ENCODE data around the gene KDM1B.
"Not testable (repeated sequence)": the region's sequence is repeated elsewhere in the genome, so short reads cannot be mapped to it uniquely, and the experiment has no call there.

KDM1B gene

DNA sequence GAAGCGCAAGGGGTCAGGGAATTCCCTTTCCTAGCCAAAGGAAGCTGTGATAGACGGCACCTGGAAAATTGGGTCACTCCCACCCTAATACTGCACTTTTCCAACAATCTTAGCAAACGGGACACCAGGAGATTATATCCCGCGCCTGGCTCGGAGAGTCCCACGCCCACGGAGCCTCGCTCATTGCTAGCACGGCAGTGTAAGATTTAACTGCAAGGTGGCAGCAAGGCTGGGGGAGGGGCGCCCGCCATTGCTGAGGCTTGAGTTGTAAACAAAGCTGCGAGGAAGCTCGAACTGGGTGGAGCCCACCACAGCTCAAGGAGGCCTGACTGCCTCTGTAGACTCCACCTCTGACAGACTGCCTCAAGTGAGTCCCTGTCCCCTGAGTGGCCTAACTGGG lies 73.4 kb downstream of the KDM1B start:
- not testable (repeated sequence) for DNase-seq (ENCODE audit: low spot score)

DNA sequence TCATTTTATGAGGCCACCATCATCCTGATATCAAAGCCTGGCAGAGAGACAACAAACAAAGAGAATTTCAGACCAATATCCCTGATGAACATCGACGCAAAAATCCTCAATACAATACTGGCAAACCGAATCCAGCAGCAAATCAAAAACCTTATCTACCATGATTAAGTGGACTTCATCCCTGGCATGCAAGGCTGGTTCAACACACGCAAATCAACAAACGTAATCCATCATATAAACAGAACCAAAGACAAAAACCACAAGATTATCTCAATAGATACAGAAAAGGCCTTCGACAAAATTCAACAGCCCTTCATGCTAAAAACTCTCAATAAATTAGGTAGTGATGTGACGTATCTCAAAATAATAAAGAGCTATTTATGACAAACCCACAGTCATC lies 76.6 kb downstream of the KDM1B start:
- not testable (repeated sequence) for DNase-seq (ENCODE audit: low spot score)

DNA sequence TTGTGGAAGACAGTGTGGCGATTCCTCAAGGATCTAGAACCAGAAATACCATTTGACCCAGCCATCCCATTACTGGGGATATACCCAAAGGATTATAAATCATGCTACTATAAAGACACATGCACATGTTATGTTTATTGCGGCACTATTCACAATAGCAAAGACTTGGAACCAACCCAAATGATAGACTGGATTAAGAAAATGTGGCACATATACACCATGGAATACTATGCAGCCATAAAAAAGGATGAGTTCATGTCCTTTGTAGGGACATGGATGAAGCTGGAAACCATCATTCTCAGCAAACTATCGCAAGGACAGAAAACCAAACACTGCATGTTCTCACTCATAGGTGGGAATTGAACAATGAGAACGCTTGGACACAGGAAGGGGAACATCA lies 78.5 kb downstream of the KDM1B start:
- DNase-seq (ENCODE audit: low spot score) = not testable (repeated sequence)

DNA sequence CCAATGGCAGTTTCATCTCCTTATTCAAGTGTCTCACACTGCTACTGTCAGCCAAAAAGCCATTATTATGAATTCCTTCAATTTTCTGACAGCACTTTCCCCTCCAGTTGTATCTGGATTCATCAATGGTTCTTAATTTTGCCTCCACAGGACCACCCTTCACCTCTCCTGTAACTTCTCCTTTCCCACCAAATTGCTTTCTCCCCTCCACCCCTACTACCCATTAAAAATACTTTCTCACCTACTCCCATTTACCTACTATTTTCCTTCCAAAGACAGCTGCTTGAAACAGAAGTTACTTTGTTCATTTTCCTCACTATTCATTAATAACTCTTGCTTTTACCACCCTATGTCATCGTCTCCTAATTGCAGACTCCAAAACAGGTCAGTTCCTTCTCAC lies 79.3 kb downstream of the KDM1B start:
- no peak for DNase-seq (ENCODE audit: low spot score)

DNA sequence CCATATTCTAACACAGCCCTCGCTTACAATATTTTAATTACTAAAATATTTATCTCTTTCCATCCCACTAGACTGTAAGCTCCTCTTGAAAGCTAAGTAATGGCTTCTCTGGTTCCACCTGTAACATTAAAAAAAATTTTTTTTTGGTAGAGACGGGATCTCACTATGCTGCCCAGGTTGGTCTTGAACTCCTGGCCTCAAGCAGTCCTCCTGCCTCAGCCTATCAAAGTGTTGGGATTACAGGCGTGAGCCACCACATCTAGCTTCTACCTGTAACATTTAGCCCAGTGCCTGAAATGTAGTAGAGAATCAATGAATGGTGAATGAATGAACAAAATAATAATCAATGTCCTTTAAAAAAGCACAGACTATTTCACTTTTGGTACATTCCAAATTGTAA lies 80.3 kb downstream of the KDM1B start:
- no peak for DNase-seq (ENCODE audit: low spot score)

DNA sequence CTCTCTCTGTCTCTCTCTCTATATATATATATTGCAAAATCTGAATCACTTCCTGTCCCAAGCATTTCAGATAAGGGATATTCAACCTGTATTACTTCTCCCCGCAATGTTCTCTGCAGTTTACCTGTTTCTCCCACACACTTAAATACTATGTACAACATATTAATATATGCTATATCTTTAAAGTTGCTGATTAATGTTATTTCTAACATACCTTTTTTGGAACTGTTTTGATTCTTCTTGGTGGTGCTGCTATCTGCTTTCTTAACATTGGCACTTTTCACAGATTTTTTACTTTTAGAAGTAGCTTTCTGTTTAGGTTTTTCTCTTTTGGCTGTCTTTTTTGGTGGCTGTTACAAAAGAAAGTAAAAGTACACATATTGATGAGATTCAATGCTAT lies 81.9 kb downstream of the KDM1B start:
- DNase-seq (ENCODE audit: low spot score) = no peak

DNA sequence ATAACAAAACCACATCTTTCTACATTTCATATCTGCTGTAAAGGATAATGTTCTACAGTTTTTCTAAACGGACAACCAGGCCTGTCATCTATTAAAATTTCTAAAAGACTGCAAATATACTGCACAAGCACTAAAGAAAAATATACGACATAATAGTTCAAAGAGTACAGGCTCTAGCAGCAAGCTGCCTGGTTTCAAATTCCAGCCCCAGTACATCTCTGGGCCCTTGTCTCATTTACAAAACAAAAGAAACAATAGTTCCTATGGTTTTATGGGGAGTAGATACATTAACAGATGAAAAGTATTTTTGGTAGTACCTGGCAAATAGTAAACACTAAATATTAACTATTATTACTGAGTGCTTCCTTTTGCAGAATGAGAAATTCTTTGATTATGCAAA lies 85.0 kb downstream of the KDM1B start:
- DNase-seq (ENCODE audit: low spot score) = no peak

DNA sequence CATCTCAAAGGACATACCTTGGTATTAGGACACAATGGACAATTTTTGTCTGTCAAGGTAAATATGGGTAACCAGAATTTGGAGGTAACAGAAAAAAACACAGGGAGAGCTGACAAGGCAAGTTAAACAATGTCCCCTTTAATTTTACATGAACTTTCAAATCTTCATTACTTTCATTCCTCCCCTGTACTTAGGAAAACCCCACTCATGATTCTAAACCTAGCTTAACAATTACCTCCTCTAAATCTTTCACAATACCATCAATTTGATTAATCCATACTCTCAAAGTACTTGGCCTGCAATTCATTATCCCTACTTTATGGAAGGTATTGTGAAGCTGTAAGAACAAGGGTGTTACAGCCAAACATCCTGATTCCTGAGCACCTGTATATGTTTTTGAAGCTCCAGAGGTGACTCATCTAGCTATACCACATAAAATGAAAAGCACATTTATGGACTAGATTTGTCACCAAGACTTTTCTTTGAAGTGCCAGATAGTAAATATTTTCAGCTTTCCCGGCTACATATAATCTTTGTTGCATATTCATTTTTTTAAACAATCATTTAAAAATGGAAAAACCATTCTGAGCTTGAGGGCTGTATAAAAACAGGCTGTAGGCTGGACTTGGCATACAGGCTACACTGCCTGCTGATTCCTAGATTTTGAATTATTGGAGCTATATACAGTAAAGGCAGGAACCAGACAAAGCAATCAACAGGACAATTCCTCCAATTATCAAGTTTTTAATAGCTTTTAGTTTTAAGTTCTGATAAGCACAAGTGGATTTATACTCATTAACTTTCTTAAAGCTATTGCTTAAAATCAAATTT lies 86.2 kb downstream of the KDM1B start:
- DNase-seq (ENCODE audit: low spot score) = no peak

DNA sequence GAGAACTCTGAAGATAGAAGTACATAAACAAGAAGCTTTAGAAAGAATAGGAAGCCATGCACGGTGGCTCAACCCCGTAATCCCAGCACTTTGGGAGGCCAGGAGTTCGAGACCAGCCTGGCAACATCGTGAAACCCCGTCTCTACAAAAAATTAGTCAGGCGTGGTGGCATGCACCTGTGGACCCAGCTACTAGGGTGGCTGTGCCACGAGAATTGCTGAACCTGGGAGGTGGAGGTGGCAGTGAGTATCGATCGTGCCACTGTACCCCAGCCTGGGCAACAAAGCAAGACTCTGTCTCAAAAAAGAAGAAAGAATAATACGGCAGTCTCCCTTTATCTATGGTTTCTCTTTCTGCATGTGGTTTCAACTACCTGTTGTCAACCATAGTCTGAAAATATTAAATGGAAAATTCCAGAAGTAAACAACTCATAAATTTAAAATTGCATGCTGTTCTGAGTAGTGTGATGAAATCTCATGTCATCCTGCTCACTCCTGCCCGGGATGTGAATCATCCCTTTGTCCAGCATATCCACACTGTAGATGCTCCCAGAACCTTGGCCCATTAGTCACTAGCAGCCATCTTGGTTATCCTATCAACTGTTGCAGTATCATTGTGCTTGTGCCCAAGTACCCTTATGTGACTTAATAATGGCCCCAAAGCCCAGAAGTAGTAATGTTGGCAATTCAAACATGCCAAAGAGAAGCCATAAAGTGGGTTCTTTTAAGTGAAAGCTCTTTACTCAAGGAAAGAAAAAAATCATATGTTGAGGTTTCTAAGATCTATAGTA lies 87.0 kb downstream of the KDM1B start:
- no peak for DNase-seq (ENCODE audit: low spot score)

DNA sequence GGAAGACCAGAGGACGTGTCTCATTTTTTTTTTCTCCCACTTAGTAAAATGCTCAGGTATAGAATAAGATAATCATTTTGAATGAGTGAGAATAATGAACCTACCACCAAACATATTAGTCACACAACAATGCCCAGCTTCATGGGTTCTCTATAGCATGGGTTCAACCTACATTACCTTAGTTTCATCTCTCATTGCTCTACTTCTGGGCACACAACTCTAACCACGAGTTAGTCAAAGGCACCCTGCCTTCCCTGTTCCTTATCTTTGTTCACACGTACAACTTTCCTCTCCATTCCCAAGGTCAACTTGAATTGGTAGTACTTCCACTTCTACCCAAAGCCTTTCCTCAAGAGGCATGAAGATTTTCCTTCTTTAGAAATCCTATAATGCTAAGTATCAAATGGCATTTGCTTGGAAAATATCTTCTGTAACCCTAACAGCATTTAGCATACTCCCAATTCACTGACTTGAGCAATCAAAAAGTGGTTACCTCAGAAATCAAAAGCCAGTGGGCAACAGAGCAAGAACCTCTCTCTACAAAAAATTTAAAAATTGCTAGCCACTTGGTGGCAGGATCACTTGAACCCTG lies 88.2 kb downstream of the KDM1B start:
- DNase-seq (ENCODE audit: low spot score) = no peak

DNA sequence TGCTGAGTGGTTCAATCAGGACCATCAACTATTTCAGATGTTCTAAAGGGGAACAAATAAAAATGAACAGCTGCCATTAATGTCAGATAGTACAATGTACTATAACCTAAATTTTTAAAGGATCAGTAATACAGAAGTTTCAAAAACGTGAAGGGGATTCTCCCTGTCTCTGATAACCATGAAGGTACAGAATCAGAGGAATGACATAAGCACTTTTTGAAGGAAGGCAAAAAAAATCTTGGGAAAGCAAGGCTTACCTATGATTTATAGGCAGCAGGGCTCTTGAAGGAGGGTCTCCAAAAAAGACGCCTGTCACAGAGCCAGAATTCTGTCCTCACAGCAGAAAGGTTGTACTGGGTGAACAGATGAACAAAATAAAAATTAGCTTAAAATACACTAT lies 89.0 kb downstream of the KDM1B start:
- no peak for DNase-seq (ENCODE audit: low spot score)

DNA sequence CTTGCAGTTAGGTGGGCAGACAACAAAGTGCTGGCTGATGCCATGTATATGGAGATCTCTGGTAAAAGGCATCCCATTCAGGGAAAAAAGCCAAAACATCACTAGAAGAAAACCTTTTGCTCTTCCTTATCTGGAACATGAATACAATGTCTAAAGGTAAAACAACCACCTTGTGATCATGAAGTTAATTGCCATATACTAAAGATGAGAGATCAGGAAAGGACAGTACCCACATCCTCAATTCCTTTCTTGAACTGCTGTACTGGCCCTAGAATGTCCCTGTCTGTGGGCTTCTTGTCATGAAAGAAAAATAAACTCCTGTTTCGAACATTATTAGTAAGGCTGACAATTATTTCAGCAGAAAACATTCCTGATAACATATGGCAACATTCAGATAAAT lies 89.9 kb downstream of the KDM1B start:
- no peak for DNase-seq (ENCODE audit: low spot score)

DNA sequence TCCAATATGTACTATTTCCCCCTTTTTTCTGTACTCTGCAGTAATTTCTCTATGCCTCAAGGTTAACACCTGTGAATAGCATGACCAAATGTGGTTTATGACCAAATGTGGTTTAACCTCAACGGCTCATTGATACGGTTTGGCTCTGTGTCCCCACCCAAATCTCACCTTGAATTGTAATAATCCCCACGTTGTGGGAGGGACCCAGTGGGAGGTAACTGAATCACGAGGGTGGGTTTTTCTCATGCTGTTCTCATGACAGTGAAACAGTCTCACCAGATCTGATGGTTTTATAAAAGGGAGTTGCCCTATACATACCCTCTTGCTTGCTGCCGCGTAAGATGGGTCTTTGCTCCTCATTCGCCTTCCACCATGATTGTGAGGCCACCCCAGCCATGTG lies 90.4 kb downstream of the KDM1B start:
- no peak for DNase-seq (ENCODE audit: low spot score)

DNA sequence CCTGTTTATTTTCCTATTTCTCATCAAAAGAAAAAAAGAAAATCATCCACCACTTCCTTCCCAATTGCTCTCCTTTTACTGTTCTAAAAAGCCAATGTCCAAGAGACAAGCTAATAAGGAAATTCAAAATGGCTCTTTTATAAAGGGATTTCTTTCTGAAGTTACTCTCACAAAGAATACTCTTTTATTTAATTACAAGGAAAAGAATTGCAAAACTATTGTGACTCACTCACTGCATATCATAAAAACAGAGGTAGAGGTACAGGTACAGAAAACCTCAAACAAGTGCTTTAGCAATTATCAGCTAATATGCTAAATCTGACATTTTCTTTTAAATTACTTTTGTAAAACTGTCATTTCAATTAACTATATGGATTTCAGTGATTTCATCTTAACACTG lies 91.0 kb downstream of the KDM1B start:
- DNase-seq (ENCODE audit: low spot score) = no peak

DNA sequence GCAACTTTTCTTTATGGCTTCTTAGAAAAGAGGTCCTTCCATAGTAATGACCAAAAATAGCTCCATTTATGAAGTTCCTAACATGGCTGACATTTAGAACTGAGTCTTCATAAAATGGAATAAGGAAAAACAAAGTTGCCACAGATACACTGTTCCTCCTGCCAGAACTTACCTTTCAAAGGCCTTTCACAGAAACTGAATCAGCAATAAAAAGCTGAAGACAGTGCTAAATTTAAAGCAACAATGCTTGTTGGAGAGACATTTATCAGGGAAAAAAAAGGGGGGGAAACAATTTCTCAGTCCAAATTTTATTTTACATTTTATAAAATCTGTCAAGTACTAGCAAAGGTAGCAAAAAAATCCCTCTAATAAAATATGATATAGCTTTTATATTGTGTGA lies 91.8 kb downstream of the KDM1B start:
- no peak for DNase-seq (ENCODE audit: low spot score)

DNA sequence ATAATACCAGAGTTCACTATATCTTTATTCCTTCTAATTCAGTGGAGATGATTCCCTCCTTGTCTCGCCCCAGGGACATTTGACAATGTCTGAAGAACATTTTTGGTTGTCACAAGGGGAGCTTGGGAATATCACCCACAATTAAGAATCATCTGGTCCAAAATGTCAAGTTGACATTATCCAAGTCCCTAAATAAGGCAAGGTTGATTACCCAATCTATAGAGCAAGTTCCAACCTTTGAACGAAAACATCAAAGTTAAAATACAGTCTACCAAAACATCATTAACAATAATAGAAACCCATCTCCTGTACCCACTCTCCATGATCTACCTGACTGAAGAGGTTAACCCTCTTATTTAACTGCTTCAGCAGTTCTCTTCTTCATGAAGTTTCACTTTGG lies 93.5 kb downstream of the KDM1B start:
- no peak for DNase-seq (ENCODE audit: low spot score)

DNA sequence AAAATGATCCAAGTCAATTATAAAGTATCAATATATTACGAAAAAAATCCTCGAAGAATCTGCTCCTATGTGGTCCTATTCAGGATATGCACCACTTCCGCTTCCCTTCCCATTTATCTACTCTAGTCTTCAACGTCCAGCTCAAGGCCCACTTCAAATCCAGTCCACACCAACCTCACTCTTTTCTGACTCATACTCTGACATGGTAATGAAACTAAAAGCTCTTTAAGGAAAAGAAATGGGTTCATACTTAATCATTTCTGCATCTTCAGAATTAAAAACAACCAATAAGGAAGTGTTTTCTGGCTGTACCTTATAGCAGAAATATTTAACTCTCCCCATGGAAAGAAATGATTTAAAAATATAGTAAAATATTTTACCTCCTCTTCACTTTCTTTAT lies 94.0 kb downstream of the KDM1B start:
- DNase-seq (ENCODE audit: low spot score) = no peak

DNA sequence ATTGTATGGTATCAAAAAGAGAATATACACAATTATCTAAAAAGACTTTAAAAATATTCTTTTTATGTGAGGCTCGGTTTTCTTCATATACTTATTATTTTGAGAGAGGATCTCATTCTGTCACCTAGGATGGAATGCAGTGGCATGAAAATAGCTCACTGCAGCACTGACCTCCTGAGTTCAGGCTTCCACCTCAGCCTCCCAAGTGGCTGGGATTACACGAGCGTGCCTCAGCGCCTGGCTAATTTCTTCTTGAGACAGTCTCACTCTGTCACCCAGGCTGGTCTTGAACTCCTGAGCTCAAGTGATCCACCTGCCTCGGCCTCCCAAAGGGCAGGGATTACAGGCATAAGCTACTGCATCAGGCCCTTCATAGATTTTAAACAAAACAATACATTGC lies 98.4 kb downstream of the KDM1B start:
- no peak for DNase-seq (ENCODE audit: low spot score)

DNA sequence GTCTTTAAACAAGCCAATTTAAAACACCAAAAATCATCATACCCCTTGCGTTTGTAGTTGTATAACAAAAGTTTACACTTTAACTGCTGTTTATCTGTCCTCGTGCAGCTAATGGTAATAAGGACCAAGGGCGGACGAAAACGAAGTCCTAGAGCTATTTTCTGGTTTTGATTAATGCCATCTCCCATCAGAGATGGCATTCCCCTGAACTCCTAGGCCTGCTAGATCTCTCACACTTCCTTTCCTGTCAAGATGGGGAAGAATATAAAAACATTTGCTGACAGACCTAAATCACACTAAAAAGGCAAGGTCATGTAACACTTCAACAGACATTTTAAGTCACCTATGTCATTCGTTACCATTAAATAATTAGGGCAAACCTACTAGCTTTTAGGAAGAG lies 99.6 kb downstream of the KDM1B start:
- no peak for DNase-seq (ENCODE audit: low spot score)

DNA sequence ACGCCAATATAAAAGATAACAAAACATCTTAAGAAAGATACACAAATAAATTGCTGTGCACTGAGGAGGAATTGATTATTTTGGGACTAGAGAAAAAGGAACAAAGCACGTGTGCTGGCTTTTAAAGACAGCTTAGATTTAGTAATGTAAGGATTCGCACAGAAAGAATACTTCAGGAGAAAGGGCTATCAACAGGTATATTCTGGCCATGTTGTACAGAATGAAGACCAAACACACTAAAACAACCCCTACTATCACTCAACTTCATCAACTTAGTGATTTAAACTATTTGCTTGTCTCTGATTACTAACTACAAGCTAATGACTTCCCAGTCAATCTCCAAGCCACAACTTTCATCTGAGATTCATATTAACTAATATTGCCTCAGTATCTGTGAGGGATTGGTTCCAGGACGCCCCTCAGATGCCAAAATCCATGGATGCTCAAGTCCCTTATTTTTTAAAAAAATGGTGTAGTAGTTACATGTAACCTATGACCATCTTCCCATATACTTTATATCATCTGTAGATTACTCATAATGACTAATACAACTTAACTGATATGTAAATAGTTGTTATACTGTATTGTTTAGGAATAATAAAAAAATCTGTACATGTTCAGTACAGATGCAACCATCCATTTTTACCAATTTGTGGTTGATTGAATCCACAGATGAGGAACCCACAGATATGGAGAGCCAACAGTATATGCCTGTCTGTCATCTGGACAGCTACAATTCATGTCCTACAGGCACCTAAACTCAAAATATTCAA lies 104.6 kb downstream of the KDM1B start:
- no peak for DNase-seq (ENCODE audit: low spot score)

DNA sequence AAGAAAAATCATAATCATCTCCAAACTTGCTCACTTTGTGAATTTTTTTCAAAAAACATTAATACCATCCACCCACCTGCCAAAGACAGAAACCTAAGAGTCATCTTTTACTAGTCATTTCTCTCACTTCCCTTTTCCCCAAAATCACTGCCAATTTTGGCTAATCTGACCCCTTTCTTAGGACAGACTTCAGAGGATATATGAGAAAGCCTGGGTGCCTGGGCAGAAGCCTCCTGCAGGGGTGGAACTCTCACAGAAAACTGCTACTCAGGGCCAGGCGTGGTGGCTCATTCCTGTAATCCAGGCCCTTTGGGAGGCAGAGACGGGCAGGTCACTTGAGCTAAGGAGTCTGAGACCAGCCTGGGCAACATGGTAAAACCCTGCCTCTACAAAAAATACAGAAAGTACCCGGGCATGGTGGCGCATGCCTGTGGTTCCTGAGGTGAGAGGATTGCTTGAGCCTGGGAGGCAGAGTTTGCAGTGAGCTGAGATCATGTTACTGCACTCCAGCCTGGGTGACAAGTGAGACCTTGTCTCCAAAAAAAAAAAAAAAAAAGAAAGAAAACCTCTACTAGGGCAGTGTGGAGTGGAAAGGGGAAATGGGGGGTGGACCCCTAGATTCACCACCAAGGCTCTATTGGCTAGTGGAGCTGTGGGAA lies 105.4 kb downstream of the KDM1B start:
- no peak for DNase-seq (ENCODE audit: low spot score)

DNA sequence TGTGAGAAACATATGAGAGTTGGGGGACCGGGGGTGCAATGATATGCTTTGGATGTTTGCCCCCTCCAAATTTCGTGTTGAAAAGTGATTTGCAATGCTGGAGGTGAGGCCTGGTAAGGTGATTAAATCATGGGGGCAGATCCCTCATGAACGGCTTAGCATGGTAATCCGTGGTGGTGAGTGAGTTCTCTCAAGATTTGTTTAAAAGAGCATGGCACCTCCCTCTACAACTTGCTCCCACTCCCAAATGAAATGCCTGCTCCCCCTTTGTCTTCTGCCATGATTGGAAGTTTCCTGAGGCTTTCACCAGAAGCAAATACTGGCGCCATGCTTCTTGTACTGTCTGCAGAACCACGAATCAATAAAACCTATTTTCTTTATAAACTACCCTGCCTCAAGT lies 106.7 kb downstream of the KDM1B start:
- no peak for DNase-seq (ENCODE audit: low spot score)

Data from iPS-NIHi11 (cell line).